ENCODE measurements around the gene TNFAIP8L1. TPM values are rescaled to one million over a fixed set of nuclear protein-coding genes. Genes with fewer than 3 reads are reported as not detected.

Gene TNFAIP8L1
- total and polyA plus RNA-seq, 2 of the 8 experiments (the other 6 are each of a cell fraction or from before 2014, with no cell fraction given), result 3.2 to 6.1 TPM

DNA sequence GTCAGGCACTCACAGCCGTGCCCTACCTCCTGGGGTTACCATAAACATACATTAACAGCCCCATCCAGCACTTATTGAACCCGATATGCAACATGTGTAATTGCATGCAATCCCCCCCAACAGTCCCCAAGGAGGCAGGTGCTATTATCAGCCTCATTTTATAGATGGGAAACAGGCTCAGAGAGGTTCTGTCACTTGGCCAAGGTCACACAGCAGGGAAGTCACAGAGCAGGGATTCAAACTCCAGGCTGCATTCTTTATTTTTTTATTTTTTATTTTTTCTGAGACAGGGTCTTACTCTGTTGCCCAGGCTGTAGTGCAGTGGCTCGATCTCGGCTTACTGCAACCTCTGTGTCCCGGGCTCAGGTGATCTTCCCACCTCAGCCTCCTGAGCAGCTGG lies 38.4 kb upstream of the TNFAIP8L1 start (continued):
- TF ChIP-seq CTBP2 (IDR thresholded peaks at IDR 0.05; ENCODE audit: borderline replicate concordance, insufficient read depth, insufficient read length, low read length) (no peak), JUND (IDR thresholded peaks at IDR 0.05; ENCODE audit: low read length) (no peak), TEAD4 (IDR thresholded peaks at IDR 0.05; ENCODE audit: low read depth, low read length) (no peak), MAFK (IDR thresholded peaks at IDR 0.05; ENCODE audit: low read depth, low read length) (no peak), CHD2 (IDR thresholded peaks at IDR 0.05; ENCODE audit: low read length) (no peak)
- TF ChIP-seq, protein P1, sequence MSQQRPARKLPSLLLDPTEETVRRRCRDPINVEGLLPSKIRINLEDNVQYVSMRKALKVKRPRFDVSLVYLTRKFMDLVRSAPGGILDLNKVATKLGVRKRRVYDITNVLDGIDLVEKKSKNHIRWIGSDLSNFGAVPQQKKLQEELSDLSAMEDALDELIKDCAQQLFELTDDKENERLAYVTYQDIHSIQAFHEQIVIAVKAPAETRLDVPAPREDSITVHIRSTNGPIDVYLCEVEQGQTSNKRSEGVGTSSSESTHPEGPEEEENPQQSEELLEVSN (IDR thresholded peaks at IDR 0.05), result no peak
